ENCODE measurements around the gene CLEC19A. TPM values are rescaled to one million over a fixed set of nuclear protein-coding genes. Genes with fewer than 3 reads are reported as not detected.

The CLEC19A gene
- total RNA-seq (2012; rRNA removed), result not detected in 2 replicates

- no peak within 1 kb of the TSS for H3K4me3 ChIP-seq (ENCODE audit: low read length)
- H3K4me1 ChIP-seq (ENCODE audit: control insufficient read depth, insufficient read depth, low read length), result no peaks in the 10 kb centered on the region
- H3K9me3 ChIP-seq (replicated peaks; ENCODE audit: low read length), result no peaks in the 10 kb centered on the region
- no peak within 1 kb of the TSS for H3K4me2 ChIP-seq (ENCODE audit: low read length)
- H3K27me3 ChIP-seq (ENCODE audit: control insufficient read depth, insufficient read depth, low read length), result no peaks in the 10 kb centered on the region
- H3K9ac ChIP-seq (ENCODE audit: low read depth, low read length), result no peak within 1 kb of the TSS
- no peaks in the 10 kb centered on the region for H3K36me3 ChIP-seq (ENCODE audit: insufficient read depth, low read length)
Measured at GRCh38 chr16:19285431-19285830, at the start of gene CLEC19A. CLEC19A (plus strand) TSS chr16:19285731; CDS start chr16:19285852, 121 bp downstream.

DNA sequence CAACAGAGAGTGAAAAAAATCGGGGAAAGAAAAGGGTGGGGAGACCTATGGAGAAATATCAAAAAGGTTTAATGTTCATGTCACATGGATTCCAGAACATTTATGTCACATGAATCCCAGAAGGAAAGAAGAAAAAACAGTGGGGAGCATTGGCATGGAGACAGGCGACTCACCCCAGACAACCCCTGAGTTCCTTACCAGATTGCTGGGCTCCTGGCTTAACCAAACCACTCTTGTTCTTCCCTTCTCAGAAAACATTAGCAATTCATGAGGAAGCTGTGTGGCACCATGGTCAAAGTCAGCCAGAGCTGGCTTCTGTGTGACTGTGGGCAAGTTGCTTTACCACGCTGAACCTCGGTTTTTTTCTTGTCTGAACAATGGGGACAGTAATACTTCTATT, 49.6 kb upstream of the CLEC19A start:
- Histone ChIP-seq H3K4me1 (ENCODE audit: control insufficient read depth, insufficient read depth, low read length) (no peaks in the 10 kb centered on the region), H3K4me2 (ENCODE audit: low read length) (no peak overlapping the region), H3K36me3 (ENCODE audit: insufficient read depth, low read length) (no peaks in the 10 kb centered on the region), H3K4me3 (ENCODE audit: low read length) (no peak overlapping the region), H3K9ac (ENCODE audit: low read depth, low read length) (no peak overlapping the region), H3K9me3 (replicated peaks; ENCODE audit: low read length) (no peaks in the 10 kb centered on the region), H3K27me3 (ENCODE audit: control insufficient read depth, insufficient read depth, low read length) (no peaks in the 10 kb centered on the region)

DNA sequence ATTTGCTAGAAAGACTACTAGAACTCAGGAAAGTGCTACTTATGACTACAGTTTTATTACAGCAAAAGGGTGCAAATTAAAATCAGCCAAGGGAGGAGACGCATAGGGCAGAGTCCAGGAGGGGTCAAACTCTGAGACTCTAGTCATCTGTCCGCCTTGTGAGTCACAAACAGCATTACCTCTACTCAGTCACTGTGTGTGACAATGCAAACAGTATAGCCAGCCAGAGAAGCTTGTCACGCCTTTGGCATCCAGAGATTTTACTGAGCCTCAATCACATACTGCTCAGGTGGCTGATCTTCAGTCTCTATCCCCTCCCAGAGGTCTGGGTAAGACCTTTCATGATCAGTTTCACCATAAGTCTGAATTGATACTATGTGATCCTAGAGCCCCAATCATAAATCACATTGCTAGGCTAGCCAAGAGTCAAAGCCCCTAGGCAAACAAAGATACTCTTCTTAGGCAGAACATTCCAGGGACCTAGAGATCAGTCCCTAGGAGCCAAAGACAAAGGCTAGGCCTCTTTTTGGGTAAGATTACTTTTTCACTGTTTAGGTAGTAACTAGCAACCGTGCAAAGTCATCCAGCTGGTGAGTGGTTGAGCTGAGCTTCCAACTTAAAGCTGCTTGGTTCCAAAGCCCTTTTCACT, 48.8 kb upstream of the CLEC19A start:
- Histone ChIP-seq H3K4me1 (ENCODE audit: control insufficient read depth, insufficient read depth, low read length) (no peaks in the 10 kb centered on the region), H3K4me2 (ENCODE audit: low read length) (no peak overlapping the region), H3K9me3 (replicated peaks; ENCODE audit: low read length) (no peaks in the 10 kb centered on the region), H3K4me3 (ENCODE audit: low read length) (no peak overlapping the region), H3K36me3 (ENCODE audit: insufficient read depth, low read length) (no peaks in the 10 kb centered on the region), H3K9ac (ENCODE audit: low read depth, low read length) (no peak overlapping the region), H3K27me3 (ENCODE audit: control insufficient read depth, insufficient read depth, low read length) (no peaks in the 10 kb centered on the region)

- Histone ChIP-seq H3K27me3 (ENCODE audit: control insufficient read depth, insufficient read depth, low read length) (no peaks in the 10 kb centered on the region), H3K9ac (ENCODE audit: low read depth, low read length) (no peak overlapping the region), H3K4me1 (ENCODE audit: control insufficient read depth, insufficient read depth, low read length) (no peaks in the 10 kb centered on the region), H3K4me3 (ENCODE audit: low read length) (no peak overlapping the region), H3K36me3 (ENCODE audit: insufficient read depth, low read length) (no peaks in the 10 kb centered on the region), H3K9me3 (replicated peaks; ENCODE audit: low read length) (no peaks in the 10 kb centered on the region), H3K4me2 (ENCODE audit: low read length) (no peak overlapping the region)
Measured at GRCh38 chr16:19238406-19238805, 47.1 kb upstream of the CLEC19A start.

- no peak overlapping the region for H3K4me3 ChIP-seq (ENCODE audit: low read length)
- no peaks in the 10 kb centered on the region for H3K36me3 ChIP-seq (ENCODE audit: insufficient read depth, low read length)
- no peak overlapping the region for H3K9ac ChIP-seq (ENCODE audit: low read depth, low read length)
- H3K4me1 ChIP-seq (ENCODE audit: control insufficient read depth, insufficient read depth, low read length), result no peaks in the 10 kb centered on the region
- no peaks in the 10 kb centered on the region for H3K27me3 ChIP-seq (ENCODE audit: control insufficient read depth, insufficient read depth, low read length)
- H3K4me2 ChIP-seq (ENCODE audit: low read length), result no peak overlapping the region
- no peaks in the 10 kb centered on the region for H3K9me3 ChIP-seq (replicated peaks; ENCODE audit: low read length)
Measured at GRCh38 chr16:19239511-19240155, 45.9 kb upstream of the CLEC19A start.

DNA sequence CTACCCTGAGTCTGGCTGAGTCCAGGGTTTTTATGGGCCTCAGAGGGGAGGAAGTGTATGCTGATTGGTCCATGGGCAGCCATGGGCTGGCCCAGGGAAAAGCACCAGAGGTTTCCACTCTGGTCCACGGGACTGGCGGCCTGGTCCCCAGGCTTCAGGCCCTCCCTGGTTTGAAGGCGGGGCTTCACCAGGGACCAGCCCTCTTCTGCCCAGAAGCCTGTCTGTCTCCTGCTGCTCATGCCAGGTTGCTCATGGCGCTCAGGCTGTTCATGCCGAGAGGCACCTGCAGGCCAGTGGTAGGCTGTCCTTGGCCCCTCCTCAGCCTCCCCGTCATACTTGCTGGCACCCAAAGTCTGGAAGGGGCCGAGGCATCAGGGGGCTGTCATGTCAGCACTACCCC, 45.0 kb upstream of the CLEC19A start:
- H3K4me2 ChIP-seq (ENCODE audit: low read length), result no peak overlapping the region
- no peak overlapping the region for H3K9ac ChIP-seq (ENCODE audit: low read depth, low read length)
- H3K4me1 ChIP-seq (ENCODE audit: control insufficient read depth, insufficient read depth, low read length), result no peaks in the 10 kb centered on the region
- H3K36me3 ChIP-seq (ENCODE audit: insufficient read depth, low read length), result no peaks in the 10 kb centered on the region
- no peaks in the 10 kb centered on the region for H3K9me3 ChIP-seq (replicated peaks; ENCODE audit: low read length)
- H3K4me3 ChIP-seq (ENCODE audit: low read length), result no peak overlapping the region
- H3K27me3 ChIP-seq (ENCODE audit: control insufficient read depth, insufficient read depth, low read length), result no peaks in the 10 kb centered on the region

DNA sequence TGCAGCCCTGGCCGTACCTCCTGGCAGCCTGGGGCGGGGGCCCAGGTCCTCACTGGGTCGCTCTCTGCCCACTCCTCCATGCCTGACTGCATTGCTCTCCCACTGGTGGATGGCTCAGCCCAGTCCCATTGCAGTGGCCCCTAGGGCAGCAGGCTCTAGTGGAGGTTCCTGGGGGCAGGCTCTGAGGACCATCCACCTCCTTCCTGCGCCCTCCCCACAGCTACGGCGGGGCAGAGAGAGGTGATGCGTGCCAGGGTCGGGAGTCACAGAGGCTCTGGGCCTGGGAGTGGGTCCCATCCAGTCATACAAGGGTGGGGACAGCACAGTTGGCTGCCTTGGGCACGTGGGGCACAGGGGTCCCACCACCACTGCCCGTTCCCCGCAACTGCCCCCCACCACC, 44.0 kb upstream of the CLEC19A start:
- Histone ChIP-seq H3K4me3 (ENCODE audit: low read length) (no peak overlapping the region), H3K4me1 (ENCODE audit: control insufficient read depth, insufficient read depth, low read length) (no peaks in the 10 kb centered on the region), H3K36me3 (ENCODE audit: insufficient read depth, low read length) (no peaks in the 10 kb centered on the region), H3K9me3 (replicated peaks; ENCODE audit: low read length) (no peaks in the 10 kb centered on the region), H3K27me3 (ENCODE audit: control insufficient read depth, insufficient read depth, low read length) (no peaks in the 10 kb centered on the region), H3K4me2 (ENCODE audit: low read length) (no peak overlapping the region), H3K9ac (ENCODE audit: low read depth, low read length) (no peak overlapping the region)

GRCh38 chr16:19242186-19242585, 43.3 kb upstream of the CLEC19A start:
- H3K9me3 ChIP-seq (replicated peaks; ENCODE audit: low read length), result no peaks in the 10 kb centered on the region
- no peaks in the 10 kb centered on the region for H3K36me3 ChIP-seq (ENCODE audit: insufficient read depth, low read length)
- no peak overlapping the region for H3K4me2 ChIP-seq (ENCODE audit: low read length)
- H3K27me3 ChIP-seq (ENCODE audit: control insufficient read depth, insufficient read depth, low read length), result no peaks in the 10 kb centered on the region
- H3K4me3 ChIP-seq (ENCODE audit: low read length), result no peak overlapping the region
- no peak overlapping the region for H3K9ac ChIP-seq (ENCODE audit: low read depth, low read length)
- no peaks in the 10 kb centered on the region for H3K4me1 ChIP-seq (ENCODE audit: control insufficient read depth, insufficient read depth, low read length)

DNA sequence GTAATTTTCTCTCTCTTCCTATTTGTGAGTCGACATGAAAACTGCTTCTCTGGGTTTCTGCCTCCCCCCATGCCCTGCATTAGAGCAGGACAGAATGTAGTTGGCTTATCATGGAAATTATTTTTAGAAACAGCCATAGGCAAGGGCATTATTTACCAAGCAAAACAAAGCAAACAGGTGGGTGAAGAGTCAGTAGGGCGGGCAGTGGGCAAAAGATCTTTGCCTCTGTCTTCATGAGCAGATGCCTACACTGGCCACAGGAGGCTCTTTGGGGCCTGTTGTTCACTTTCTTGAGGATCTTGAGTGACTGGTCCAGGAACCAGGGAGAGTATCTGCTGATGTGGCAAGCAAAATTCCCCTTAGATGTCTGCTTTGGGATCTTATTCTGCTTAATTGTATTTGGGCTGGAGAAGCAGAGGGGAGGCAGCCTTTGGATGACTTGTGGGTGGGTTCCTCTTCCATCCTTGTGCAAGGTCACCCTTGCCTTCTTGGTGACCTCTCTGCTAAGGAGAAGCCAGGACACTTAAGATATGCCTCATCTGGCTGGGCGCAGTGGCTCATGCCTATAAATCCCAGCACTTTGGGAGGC, 42.5 kb upstream of the CLEC19A start:
- H3K4me3 ChIP-seq (ENCODE audit: low read length), result no peak overlapping the region
- no peaks in the 10 kb centered on the region for H3K27me3 ChIP-seq (ENCODE audit: control insufficient read depth, insufficient read depth, low read length)
- no peak overlapping the region for H3K9ac ChIP-seq (ENCODE audit: low read depth, low read length)
- no peak overlapping the region for H3K4me2 ChIP-seq (ENCODE audit: low read length)
- H3K4me1 ChIP-seq (ENCODE audit: control insufficient read depth, insufficient read depth, low read length), result no peaks in the 10 kb centered on the region
- no peaks in the 10 kb centered on the region for H3K9me3 ChIP-seq (replicated peaks; ENCODE audit: low read length)
- no peaks in the 10 kb centered on the region for H3K36me3 ChIP-seq (ENCODE audit: insufficient read depth, low read length)

- Histone ChIP-seq H3K4me2 (ENCODE audit: low read length) (no peak overlapping the region), H3K27me3 (ENCODE audit: control insufficient read depth, insufficient read depth, low read length) (no peaks in the 10 kb centered on the region), H3K36me3 (ENCODE audit: insufficient read depth, low read length) (no peaks in the 10 kb centered on the region), H3K4me3 (ENCODE audit: low read length) (no peak overlapping the region), H3K9me3 (replicated peaks; ENCODE audit: low read length) (no peaks in the 10 kb centered on the region), H3K9ac (ENCODE audit: low read depth, low read length) (no peak overlapping the region), H3K4me1 (ENCODE audit: control insufficient read depth, insufficient read depth, low read length) (no peaks in the 10 kb centered on the region)
Measured at GRCh38 chr16:19245326-19245925, 40.1 kb upstream of the CLEC19A start.

DNA sequence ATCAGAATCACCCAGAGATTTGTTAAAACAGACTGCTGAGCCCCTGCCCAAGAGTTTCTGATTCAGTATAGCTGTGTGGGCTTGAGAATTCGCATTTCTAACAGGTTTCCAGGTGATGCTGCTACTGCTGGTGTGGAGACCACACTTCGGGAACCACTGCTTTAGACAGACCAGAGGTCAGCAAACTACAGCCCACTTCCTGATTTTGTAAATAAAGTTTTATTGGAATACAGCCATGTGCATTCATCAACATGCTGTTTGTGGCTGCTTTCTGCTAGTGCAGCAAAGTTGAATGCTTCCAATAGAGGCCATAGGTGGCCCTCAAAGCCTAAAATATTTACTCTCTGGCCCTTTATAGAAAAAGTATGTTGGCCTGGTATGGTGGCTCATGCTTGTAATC, 32.6 kb upstream of the CLEC19A start:
- Histone ChIP-seq H3K4me3 (ENCODE audit: low read length) (no peak overlapping the region), H3K4me1 (ENCODE audit: control insufficient read depth, insufficient read depth, low read length) (no peaks in the 10 kb centered on the region), H3K4me2 (ENCODE audit: low read length) (no peak overlapping the region), H3K27me3 (ENCODE audit: control insufficient read depth, insufficient read depth, low read length) (no peaks in the 10 kb centered on the region), H3K36me3 (ENCODE audit: insufficient read depth, low read length) (no peaks in the 10 kb centered on the region), H3K9ac (ENCODE audit: low read depth, low read length) (no peak overlapping the region), H3K9me3 (replicated peaks; ENCODE audit: low read length) (no peaks in the 10 kb centered on the region)
